ENCODE measurements around the gene HEATR5A. TPM values are rescaled to one million over a fixed set of nuclear protein-coding genes. Genes with fewer than 3 reads are reported as not detected.
"Not testable (repeated sequence)": the region's sequence is repeated elsewhere in the genome, so short reads cannot be mapped to it uniquely, and the experiment has no call there.

The HEATR5A gene
- total RNA-seq, 6 experiments from 2014 or later: 59.7 to 83.3 (median 66.4) TPM

- H3K36me3 Mint-ChIP-seq (ENCODE audit: low read depth): no peaks in the 10 kb centered on the region
These were observed 158.3 kb downstream of the HEATR5A start for GRCh38 chr14:31261859-31262731.

GRCh38 chr14:31261523-31261858 is 158.9 kb downstream of the HEATR5A start:
- peak overlapping the region; percentile 60; the same call in 1 of the 2 replicates for H3K4me3 Mint-ChIP-seq
- H3K27me3 Mint-ChIP-seq (ENCODE audit: insufficient read depth): no peaks in the 10 kb centered on the region; the same call in none of the 2 replicates
- no peaks in the 10 kb centered on the region for H3K36me3 Mint-ChIP-seq (ENCODE audit: low read depth)
- no peak for TF ChIP-seq CTCF (IDR thresholded peaks at IDR 0.05)
- peaks cover 58% of the 10 kb centered on the region for H3K4me1 Mint-ChIP-seq (ENCODE audit: low read depth)
- no peaks in the 10 kb centered on the region for H3K9me3 Mint-ChIP-seq
- peak overlapping the region; percentile 85 for H3K27ac Mint-ChIP-seq
- DNase-seq: no peak

More at GRCh38 chr14:31261859-31262731, 158.3 kb downstream of the HEATR5A start:
- peak; percentile 77 for DNase-seq
- peak overlapping the region; percentile 72 for H3K4me3 Mint-ChIP-seq
- peak overlapping the region; percentile 85 for H3K27ac Mint-ChIP-seq
- no peaks in the 10 kb centered on the region; the same call in none of the 2 replicates for H3K27me3 Mint-ChIP-seq (ENCODE audit: insufficient read depth)
- no peaks in the 10 kb centered on the region for H3K9me3 Mint-ChIP-seq
- peaks cover 60% of the 10 kb centered on the region for H3K4me1 Mint-ChIP-seq (ENCODE audit: low read depth)
- no peak for TF ChIP-seq CTCF (IDR thresholded peaks at IDR 0.05)

GRCh38 chr14:31259040-31259435 is 161.3 kb downstream of the HEATR5A start:
- peaks cover 33% of the 10 kb centered on the region for H3K4me1 Mint-ChIP-seq (ENCODE audit: low read depth)
- H3K27ac Mint-ChIP-seq; DNase-seq; H3K27me3 Mint-ChIP-seq (ENCODE audit: insufficient read depth); H3K9me3 Mint-ChIP-seq; H3K36me3 Mint-ChIP-seq (ENCODE audit: low read depth); H3K4me3 Mint-ChIP-seq: not testable (repeated sequence)

- Mint-ChIP-seq H3K4me1 (ENCODE audit: low read depth) (peaks cover 28% of the 10 kb centered on the region), H3K36me3 (ENCODE audit: low read depth) (no peaks in the 10 kb centered on the region), H3K9me3 (no peaks in the 10 kb centered on the region), H3K27ac (no peak overlapping the region), H3K4me3 (no peak overlapping the region), H3K27me3 (ENCODE audit: insufficient read depth) (no peaks in the 10 kb centered on the region; the same call in none of the 2 replicates)
- no peak for DNase-seq
- no peak for TF ChIP-seq CTCF (IDR thresholded peaks at IDR 0.05)
These were observed 161.8 kb downstream of the HEATR5A start for GRCh38 chr14:31258427-31259039.

GRCh38 chr14:31257554-31258426 is 162.6 kb downstream of the HEATR5A start:
- not testable (repeated sequence) for H3K27me3 Mint-ChIP-seq (ENCODE audit: insufficient read depth); DNase-seq; H3K9me3 Mint-ChIP-seq; H3K36me3 Mint-ChIP-seq (ENCODE audit: low read depth); H3K4me3 Mint-ChIP-seq; H3K27ac Mint-ChIP-seq
- H3K4me1 Mint-ChIP-seq (ENCODE audit: low read depth): peaks cover 21% of the 10 kb centered on the region

- Mint-ChIP-seq H3K9me3 (no peaks in the 10 kb centered on the region), H3K27me3 (ENCODE audit: insufficient read depth) (no peaks in the 10 kb centered on the region; the same call in none of the 2 replicates), H3K4me1 (ENCODE audit: low read depth) (peaks cover 15% of the 10 kb centered on the region), H3K27ac (no peak overlapping the region), H3K36me3 (ENCODE audit: low read depth) (no peaks in the 10 kb centered on the region), H3K4me3 (no peak overlapping the region)
- TF ChIP-seq CTCF (IDR thresholded peaks at IDR 0.05): no peak
- DNase-seq: no peak
These were observed 163.2 kb downstream of the HEATR5A start for GRCh38 chr14:31257244-31257553.
